GM12874 (cell line): ENCODE measurements around the gene ANKRD44.

Source experiments
- TF ChIP-seq, protein P1 (sequence below): IDR thresholded peaks from 2 replicates; pipeline ENCODE4 v1.5.1; 2011; ENCODE audit warnings: low read depth, mild to moderate bottlenecking, control low read depth, low read length, moderate library complexity; ENCODE audit not compliant: insufficient read depth

ANKRD44 gene

DNA sequence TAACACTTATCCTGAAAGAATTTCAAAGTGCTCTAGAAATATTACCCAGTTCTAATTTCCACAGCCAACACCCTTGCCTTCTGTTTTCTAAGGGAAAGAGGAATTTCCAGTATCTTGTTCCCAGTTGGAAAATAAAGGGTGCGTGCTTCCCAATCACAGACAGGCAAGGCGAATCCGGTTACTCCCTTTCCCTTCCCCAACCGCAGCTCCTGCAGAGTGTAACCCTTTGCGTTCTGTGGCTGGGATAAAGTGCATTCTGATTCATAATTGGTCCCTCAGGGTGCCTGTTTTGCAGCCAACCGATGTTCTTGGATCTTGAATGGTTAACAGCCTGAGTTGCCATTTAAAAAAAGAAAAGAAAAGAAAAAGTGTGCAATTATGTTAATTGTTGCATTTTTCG lies 343.5 kb downstream of the ANKRD44 start:
- TF ChIP-seq, protein P1, sequence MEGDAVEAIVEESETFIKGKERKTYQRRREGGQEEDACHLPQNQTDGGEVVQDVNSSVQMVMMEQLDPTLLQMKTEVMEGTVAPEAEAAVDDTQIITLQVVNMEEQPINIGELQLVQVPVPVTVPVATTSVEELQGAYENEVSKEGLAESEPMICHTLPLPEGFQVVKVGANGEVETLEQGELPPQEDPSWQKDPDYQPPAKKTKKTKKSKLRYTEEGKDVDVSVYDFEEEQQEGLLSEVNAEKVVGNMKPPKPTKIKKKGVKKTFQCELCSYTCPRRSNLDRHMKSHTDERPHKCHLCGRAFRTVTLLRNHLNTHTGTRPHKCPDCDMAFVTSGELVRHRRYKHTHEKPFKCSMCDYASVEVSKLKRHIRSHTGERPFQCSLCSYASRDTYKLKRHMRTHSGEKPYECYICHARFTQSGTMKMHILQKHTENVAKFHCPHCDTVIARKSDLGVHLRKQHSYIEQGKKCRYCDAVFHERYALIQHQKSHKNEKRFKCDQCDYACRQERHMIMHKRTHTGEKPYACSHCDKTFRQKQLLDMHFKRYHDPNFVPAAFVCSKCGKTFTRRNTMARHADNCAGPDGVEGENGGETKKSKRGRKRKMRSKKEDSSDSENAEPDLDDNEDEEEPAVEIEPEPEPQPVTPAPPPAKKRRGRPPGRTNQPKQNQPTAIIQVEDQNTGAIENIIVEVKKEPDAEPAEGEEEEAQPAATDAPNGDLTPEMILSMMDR: no peak

DNA sequence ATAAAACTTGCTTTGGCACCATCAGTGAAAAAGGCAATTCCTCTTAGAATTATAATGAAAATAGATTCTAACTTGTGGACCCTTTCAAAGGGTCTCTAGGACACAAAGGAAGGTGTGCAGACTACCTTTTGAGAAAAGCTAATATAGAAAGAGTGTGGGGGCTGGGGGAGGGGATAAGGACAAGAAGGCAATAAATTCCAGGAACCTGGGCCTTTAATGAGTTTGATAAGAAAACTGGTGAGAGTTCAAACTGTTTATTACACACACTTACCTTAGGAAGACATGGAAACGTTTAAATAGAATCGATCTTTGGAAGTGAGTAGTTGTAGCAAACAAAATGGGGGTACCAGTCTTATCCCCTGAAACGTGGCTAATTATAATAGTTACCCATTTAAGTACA lies 344.5 kb downstream of the ANKRD44 start:
- TF ChIP-seq, protein P1: no peak

DNA sequence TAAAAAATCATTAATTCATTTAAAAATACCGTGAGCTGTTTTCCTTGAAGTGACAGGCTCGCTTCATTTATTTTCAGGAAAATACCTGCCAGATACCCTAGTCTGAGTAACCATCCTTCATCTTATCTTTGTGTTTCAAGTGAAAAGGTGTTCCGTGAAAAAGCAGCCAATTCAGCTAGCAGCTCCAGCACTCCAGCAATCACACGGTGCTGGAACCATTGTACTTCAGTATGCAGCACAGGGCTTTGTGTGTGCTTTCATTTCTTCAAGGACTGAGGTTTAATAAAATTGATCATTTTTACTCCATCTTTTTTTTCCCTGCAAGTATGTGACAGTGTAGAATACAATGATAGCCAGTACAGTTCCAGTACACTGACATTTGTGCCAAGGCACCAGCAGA lies 344.9 kb downstream of the ANKRD44 start:
- TF ChIP-seq, protein P1: no peak

DNA sequence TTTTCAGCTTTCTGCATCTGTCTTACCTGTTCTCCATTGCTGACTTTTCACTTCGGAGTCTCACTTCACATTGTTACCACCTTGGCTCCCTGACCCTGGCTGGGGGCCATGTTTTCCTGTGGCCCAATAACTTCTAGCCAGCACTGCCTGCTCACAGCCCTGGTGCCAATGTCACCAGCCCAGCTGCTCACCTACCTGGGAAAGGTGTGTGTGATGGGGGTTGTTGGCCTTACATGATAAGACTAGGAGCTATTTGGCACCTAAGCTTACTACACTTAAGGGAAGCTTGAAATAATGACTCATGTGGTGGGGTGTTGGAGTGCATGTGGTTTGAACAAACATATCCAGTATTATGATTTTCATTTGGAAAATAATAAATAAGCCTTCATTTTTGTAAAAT lies 346.6 kb downstream of the ANKRD44 start:
- TF ChIP-seq, protein P1: no peak

DNA sequence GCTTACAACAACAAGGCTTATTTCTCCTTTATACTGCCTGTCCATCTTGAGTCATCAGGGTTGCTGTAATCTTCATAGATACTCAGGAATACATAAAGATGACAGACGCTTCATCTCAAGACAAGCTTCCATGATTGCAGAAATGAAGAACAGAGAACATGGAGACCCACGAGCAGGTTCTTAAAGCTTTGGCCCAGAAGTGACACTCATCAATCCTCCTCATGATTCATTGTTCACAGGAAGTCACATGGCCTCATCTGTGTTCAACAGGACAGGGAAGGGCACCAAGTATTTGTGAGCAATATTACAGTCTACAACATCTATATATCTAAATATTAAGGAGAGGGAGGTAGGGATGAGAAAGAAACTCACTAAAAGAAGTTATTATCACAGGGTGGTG lies 347.5 kb downstream of the ANKRD44 start:
- TF ChIP-seq, protein P1: no peak

DNA sequence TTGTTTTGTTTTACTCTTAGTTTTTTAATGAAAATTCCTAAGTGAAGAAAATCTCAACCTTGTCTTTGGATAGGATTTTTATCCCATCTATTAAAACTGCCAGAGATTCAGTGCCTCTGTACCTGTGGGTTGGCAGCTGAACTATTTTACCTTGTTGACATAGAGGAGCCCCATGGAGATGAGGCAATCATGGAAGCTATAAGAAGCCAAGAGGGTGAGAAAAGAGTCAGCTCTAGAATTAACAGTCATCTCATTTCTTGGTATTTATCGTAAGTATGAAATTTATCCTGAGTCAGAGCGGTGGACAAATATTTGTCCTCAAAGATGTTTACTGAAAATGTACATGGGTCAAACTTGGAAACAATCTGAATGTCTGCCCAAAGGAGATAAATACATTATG lies 348.3 kb downstream of the ANKRD44 start:
- TF ChIP-seq, protein P1: no peak

DNA sequence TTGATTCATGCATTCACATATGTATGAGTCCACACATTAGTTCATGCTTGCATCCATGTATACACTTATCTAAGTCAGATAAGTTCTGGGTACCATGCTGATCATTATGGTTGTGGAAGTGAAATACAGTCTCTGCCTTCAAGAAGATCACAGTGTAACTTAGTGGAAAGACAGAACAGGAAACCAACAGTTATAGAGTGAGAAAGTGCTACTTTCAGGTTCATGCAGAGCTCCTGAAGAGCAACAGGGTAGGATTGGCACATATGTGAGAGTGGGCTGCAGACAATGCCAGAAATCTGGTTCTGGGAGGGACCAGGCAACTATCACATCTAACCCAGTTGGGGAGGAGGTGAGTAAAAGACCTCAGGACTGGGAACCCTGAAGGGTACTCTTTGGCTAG lies 348.7 kb downstream of the ANKRD44 start:
- TF ChIP-seq, protein P1: no peak
